Activated T-cell treated with anti-CD3 and anti-CD28 coated beads for 4 hours (primary cell): Measurements from ENCODE around the gene GAGE12C.
"Not testable (repeated sequence)": the region's sequence is repeated elsewhere in the genome, so short reads cannot be mapped to it uniquely, and the experiment has no call there.

Experiments
- DNase-seq: peaks from one replicate; pipeline ENCODE4 v3.0.0-alpha.2; 2020

The GAGE12C gene

GRCh38 chrX:49531877-49532276 is at the start of gene GAGE12C:
Gene GAGE12C, plus strand, starts transcription at chrX:49532177. Its CDS starts 1,155 bp downstream, at chrX:49533332.
- not testable (repeated sequence) for DNase-seq

GRCh38 chrX:49541433-49541832 is 9.5 kb downstream of the GAGE12C start, which contains the start of gene GAGE12D:
Gene GAGE12D, plus strand, starts transcription at chrX:49541733. Its CDS starts 1,155 bp downstream, at chrX:49542888.
- not testable (repeated sequence) for DNase-seq

- not testable (repeated sequence) for DNase-seq
Measured at GRCh38 chrX:49550989-49551388, 19.0 kb downstream of the GAGE12C start, which contains the start of gene GAGE12E. Gene GAGE12E, plus strand, starts transcription at chrX:49551289. Its CDS starts 1,155 bp downstream, at chrX:49552444.

- DNase-seq = not testable (repeated sequence)
Measured at GRCh38 chrX:49560542-49560941, 28.6 kb downstream of the GAGE12C start, which contains the start of gene GAGE12F. Gene GAGE12F, plus strand, starts transcription at chrX:49560842. Its CDS starts 1,155 bp downstream, at chrX:49561997.

- not testable (repeated sequence) for DNase-seq
Measured at GRCh38 chrX:49568728-49569127, 36.8 kb downstream of the GAGE12C start.

- not testable (repeated sequence) for DNase-seq
Measured at GRCh38 chrX:49569152-49569551, 37.2 kb downstream of the GAGE12C start.

GRCh38 chrX:49570100-49570499 is 38.1 kb downstream of the GAGE12C start, which contains the start of gene GAGE12G:
Gene GAGE12G, plus strand, starts transcription at chrX:49570400. Its CDS starts 1,155 bp downstream, at chrX:49571555.
- DNase-seq = not testable (repeated sequence)

GRCh38 chrX:49579649-49580048 is 47.7 kb downstream of the GAGE12C start, which contains the start of gene GAGE12H:
Gene GAGE12H, plus strand, starts transcription at chrX:49579949. Its CDS starts 1,155 bp downstream, at chrX:49581104.
- DNase-seq = not testable (repeated sequence)
